Prostate gland (tissue), 2 donors: ENCODE data around the gene CFAP46. TPM values are rescaled to one million over a fixed set of nuclear protein-coding genes. Genes with fewer than 3 reads are reported as not detected.

Source experiments
- DNase-seq: peaks from one replicate; pipeline ENCODE4 v3.0.0-alpha.2; 2019; ENCODE audit warnings: low spot score
- H3K27ac ChIP-seq, 2 donors: fragments of 200-600 bp; sonication (generic); 2 replicates each; pipeline ENCODE4 v1.5.1; 2017 to 2019
- H3K27me3 ChIP-seq: fragments of 200-600 bp; sonication (generic); replicated peaks from 2 replicates; pipeline ENCODE4 v1.5.1; 2019; ENCODE audit not compliant: insufficient read depth
- H3K36me3 ChIP-seq, 2 donors: fragments of 200-600 bp; sonication (generic); 1 replicate in 1 of 2; 2 replicates in 1 of 2; pipeline versions ENCODE4 v1.5.1 to v1.8.1; 2017 to 2019
- H3K4me1 ChIP-seq: fragments of 200-600 bp; sonication (generic); replicated peaks from 2 replicates; pipeline ENCODE4 v1.5.1; 2019
- H3K4me3 ChIP-seq, 2 donors: fragments of 200-600 bp; sonication (generic); 2 replicates each; pipeline ENCODE4 v1.5.1; 2017 to 2019
- H3K9me3 ChIP-seq: fragments of 200-600 bp; sonication (generic); 2 replicates; pipeline ENCODE4 v1.5.1; 2017
- POLR2A ChIP-seq: fragments of 450-650 bp; IDR thresholded peaks from one replicate; pipeline ENCODE4 v1.6.1; 2016; ENCODE audit warnings: antibody characterized with exemption, mild to moderate bottlenecking
- POLR2AphosphoS5 ChIP-seq: sonication (generic); formaldehyde crosslinking; IDR thresholded peaks from one replicate; pipeline ENCODE4 v1.6.1; 2017; ENCODE audit warnings: antibody characterized with exemption
- WGBS: methylation state at CpG from one replicate; pipeline ENCODE4 v1.1.5; 2018; 5-methylcytosine and 5-hydroxymethylcytosine counted together
- intact Hi-C: fragments of 100-400 bp; cut with DNase I; formaldehyde crosslinking; loops from one replicate; pipeline ENCODE4 v1.14.2; 2022
- total RNA-seq, 2 donors: library from RNA; depleted of rRNA; stranded (reverse); fragments of >200 nt; gene quantifications; one replicate each; pipeline ENCODE4 v1.1.0, GENCODE V29; 2016
- TF ChIP-seq, protein P1 (sequence below), 4 experiments: fragments of 200-600 bp in 2 of 4; fragments of 450-650 bp in 2 of 4; sonication (generic) in 2 of 4; IDR thresholded peaks; 1 replicate in 3 of 4; 2 replicates in 1 of 4; pipeline ENCODE4 v1.5.1; 2016 to 2019; ENCODE audit warnings: antibody characterized with exemption in 4 of 4, mild to moderate bottlenecking in 2 of 4, moderate library complexity in 2 of 4

CFAP46 gene
- total RNA-seq, 2 donors from 2014 or later = 1.4 to 9.3 TPM

- TF ChIP-seq POLR2A (no peak), POLR2AphosphoS5 (no peak)
- TF ChIP-seq, protein P1, sequence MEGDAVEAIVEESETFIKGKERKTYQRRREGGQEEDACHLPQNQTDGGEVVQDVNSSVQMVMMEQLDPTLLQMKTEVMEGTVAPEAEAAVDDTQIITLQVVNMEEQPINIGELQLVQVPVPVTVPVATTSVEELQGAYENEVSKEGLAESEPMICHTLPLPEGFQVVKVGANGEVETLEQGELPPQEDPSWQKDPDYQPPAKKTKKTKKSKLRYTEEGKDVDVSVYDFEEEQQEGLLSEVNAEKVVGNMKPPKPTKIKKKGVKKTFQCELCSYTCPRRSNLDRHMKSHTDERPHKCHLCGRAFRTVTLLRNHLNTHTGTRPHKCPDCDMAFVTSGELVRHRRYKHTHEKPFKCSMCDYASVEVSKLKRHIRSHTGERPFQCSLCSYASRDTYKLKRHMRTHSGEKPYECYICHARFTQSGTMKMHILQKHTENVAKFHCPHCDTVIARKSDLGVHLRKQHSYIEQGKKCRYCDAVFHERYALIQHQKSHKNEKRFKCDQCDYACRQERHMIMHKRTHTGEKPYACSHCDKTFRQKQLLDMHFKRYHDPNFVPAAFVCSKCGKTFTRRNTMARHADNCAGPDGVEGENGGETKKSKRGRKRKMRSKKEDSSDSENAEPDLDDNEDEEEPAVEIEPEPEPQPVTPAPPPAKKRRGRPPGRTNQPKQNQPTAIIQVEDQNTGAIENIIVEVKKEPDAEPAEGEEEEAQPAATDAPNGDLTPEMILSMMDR (IDR thresholded peaks at IDR 0.05) = no peak
- Histone ChIP-seq H3K9me3 (no peaks in the 10 kb centered on the region), H3K4me1 (no peaks in the 10 kb centered on the region), H3K27ac (no peak overlapping the region), H3K27me3 (peaks cover 5% of the 10 kb centered on the region), H3K4me3 (no peak overlapping the region), H3K36me3 (no peaks in the 10 kb centered on the region)
- intact Hi-C loops = no loop called here
- 67% methylated on average over 33 of the region's 33 CpGs for WGBS
- no peak for DNase-seq
Measured at GRCh38 chr10:132810807-132811700, 131.3 kb downstream of the CFAP46 start.

DNA sequence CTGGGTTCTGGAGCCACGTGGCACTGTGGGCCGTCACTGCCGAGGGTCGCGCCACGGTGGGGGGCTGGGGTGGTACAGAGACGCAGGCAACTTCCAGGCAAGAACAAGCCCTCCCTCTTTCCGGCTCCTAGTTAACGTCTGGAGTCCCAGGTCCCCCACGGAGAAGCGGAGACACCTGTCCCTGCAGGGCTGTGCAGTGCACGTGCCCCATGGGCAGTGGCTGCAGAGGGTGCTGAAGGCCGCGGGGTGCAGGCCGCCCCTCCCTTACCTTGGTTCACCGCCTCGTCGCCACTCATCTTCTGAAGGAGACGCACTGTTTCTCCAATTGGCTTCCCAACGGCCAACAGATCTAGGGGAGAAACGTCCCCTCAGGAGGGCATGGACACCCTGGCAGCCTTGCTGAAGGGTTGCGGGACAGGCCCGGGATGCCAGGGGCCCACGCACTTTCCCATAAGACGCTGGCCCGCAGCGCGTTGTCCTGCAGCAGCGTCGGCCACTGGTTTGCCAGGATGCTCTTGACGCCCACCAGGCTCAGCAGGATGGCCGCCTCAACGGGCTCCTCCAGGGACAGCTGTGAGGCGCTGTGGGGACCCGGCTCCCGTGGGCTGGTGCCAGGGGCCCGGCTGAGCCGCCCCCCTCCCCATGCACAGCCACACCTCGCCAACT lies 132.1 kb downstream of the CFAP46 start:
- WGBS = 83% methylated on average over 21 of the region's 39 CpGs
- intact Hi-C loops = no loop called here
- Histone ChIP-seq H3K9me3 (no peaks in the 10 kb centered on the region), H3K27ac (no peak overlapping the region), H3K36me3 (no peaks in the 10 kb centered on the region), H3K4me1 (no peaks in the 10 kb centered on the region), H3K27me3 (peaks cover 5% of the 10 kb centered on the region), H3K4me3 (no peak overlapping the region)
- no peak for DNase-seq
- TF ChIP-seq POLR2AphosphoS5 = no peak
- TF ChIP-seq, protein P1 (IDR thresholded peaks at IDR 0.05) = no peak

GRCh38 chr10:132809232-132810140 lies 132.9 kb downstream of the CFAP46 start:
- H3K27me3 ChIP-seq = peaks cover 5% of the 10 kb centered on the region
- TF ChIP-seq POLR2A = no peak
- no peak for TF ChIP-seq POLR2AphosphoS5
- TF ChIP-seq, protein P1 (IDR thresholded peaks at IDR 0.05) = no peak
- H3K27ac ChIP-seq = no peak overlapping the region
- no peaks in the 10 kb centered on the region for H3K36me3 ChIP-seq
- no peaks in the 10 kb centered on the region for H3K4me1 ChIP-seq
- intact Hi-C loops = no loop called here
- no peak overlapping the region for H3K4me3 ChIP-seq
- no peaks in the 10 kb centered on the region for H3K9me3 ChIP-seq
- no peak for DNase-seq
- WGBS = 84% methylated on average over 38 of the region's 38 CpGs

DNA sequence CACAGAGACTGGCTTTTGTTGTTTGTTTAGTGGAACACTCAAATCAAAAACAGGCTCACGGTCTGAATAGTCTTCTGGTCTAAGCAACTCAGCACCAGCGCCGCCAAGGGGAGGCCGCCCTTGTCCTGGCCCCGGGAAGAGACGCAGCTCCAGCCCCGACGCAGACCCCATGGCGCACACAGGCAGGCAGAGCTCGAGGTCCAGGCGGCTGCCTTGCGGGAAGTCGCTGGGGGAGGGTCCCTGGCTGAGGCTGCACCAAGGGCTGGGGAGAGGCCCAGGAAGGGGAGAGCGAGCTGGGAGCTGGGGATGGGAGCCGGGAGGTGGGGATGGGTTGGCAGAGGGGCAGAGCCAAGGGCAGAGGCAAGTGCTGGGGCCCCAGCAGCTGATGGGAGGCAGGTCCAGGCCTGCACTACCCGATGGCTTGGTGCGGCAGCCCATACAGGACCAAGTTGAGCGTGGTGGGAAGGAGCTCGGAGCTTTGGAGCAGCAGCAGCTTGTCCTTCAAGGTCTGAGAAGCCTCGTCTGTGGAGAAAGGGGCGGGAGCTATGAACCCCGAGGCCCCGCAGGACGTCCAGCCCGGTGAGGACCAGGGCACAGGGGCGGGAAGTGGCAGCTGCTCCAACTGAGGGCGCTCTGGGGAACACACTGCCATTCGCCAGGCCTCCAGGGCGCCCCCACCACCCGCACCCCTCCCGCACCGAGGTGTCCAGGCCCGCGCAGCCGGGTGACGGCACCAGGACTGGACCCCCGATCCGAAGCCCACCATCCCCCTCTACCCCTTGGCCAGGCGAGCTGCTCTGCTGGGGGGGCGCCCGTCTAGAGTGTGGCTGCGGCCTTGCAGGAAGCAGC lies 133.8 kb downstream of the CFAP46 start:
- WGBS = 44% methylated on average over 42 of the region's 42 CpGs
- intact Hi-C loops = no loop called here
- H3K27ac ChIP-seq = no peak overlapping the region
- no peaks in the 10 kb centered on the region for H3K4me1 ChIP-seq
- H3K36me3 ChIP-seq = no peaks in the 10 kb centered on the region
- H3K27me3 ChIP-seq = peaks cover 5% of the 10 kb centered on the region
- H3K4me3 ChIP-seq = no peak overlapping the region
- TF ChIP-seq, protein P1 (IDR thresholded peaks at IDR 0.05) = no peak
- TF ChIP-seq POLR2A (no peak), POLR2AphosphoS5 (no peak)
- DNase-seq = no peak
- no peaks in the 10 kb centered on the region for H3K9me3 ChIP-seq
